ENCODE results near the gene PDE3B. TPM values are rescaled to one million over a fixed set of nuclear protein-coding genes. Genes with fewer than 3 reads are reported as not detected.

The PDE3B gene
- total and polyA plus RNA-seq, 9 of the 15 experiments (the other 6 are each of a cell fraction or from before 2014, with no cell fraction given), result 2.3 to 22.5 (median 12.2) TPM

GRCh38 chr11:14894657-14895598, 251.3 kb downstream of the PDE3B start (continued):
- TF ChIP-seq MGA (IDR thresholded peaks at IDR 0.05) (peak; percentile 81), PRPF4 (IDR thresholded peaks at IDR 0.05; ENCODE audit: insufficient read depth, low read depth, low read length, poor library complexity, severe bottlenecking) (no peak), KAT7 (CRISPR knock-in tag; IDR thresholded peaks at IDR 0.05; ENCODE audit: borderline replicate concordance) (no peak), HIVEP1 (CRISPR knock-in tag; IDR thresholded peaks at IDR 0.05) (0 out of 2 replicates have a peak, but pooled peaks have one; percentile 14), CXXC5 (CRISPR knock-in tag; IDR thresholded peaks at IDR 0.05) (peak; percentile 83), POLR2H (tag; IDR thresholded peaks at IDR 0.05; ENCODE audit: low read depth) (peak; percentile 93), TEAD1 (CRISPR knock-in tag; IDR thresholded peaks at IDR 0.05) (peak in 1 of 2 experiments; percentile 86; a peak in 2 of 4 replicates)

All from K562 (cell line).